ENCODE measurements around the gene ZKSCAN1.

DNA sequence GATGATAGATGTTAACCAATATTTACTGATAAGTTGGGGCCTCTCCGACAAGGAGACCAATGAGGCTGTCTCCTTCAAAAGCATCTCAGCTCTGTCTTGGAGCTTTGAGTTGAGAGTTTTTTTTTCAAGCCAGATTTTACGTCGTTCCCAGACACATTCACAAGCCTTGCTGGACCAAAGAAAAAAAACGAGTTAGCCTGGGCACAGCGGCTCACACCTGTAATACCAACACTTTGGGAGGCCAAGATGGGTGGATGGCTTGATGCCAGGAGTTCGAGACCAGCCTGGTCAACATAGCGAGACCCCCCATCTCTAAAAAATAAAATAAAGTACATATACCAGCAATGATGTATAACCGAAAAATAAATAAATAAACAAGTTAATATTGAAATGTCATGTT lies 20.6 kb upstream of the ZKSCAN1 start:
- TF ChIP-seq, protein P1, sequence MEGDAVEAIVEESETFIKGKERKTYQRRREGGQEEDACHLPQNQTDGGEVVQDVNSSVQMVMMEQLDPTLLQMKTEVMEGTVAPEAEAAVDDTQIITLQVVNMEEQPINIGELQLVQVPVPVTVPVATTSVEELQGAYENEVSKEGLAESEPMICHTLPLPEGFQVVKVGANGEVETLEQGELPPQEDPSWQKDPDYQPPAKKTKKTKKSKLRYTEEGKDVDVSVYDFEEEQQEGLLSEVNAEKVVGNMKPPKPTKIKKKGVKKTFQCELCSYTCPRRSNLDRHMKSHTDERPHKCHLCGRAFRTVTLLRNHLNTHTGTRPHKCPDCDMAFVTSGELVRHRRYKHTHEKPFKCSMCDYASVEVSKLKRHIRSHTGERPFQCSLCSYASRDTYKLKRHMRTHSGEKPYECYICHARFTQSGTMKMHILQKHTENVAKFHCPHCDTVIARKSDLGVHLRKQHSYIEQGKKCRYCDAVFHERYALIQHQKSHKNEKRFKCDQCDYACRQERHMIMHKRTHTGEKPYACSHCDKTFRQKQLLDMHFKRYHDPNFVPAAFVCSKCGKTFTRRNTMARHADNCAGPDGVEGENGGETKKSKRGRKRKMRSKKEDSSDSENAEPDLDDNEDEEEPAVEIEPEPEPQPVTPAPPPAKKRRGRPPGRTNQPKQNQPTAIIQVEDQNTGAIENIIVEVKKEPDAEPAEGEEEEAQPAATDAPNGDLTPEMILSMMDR (conservative IDR thresholded peaks at IDR 0.05 in 1 of 2, IDR thresholded peaks at IDR 0.05 in 1 of 2; ENCODE audit: extremely low read depth in 1 of 2, insufficient read depth in 1 of 2, low read depth in 1 of 2, low read length in 2 of 2): no peak
- TF ChIP-seq EZH2 (IDR thresholded peaks at IDR 0.05; ENCODE audit: borderline replicate concordance, low read length): no peak

Data from mammary epithelial cell (primary cell).